B cell (primary cell): ENCODE measurements around the gene MAPK7.

Source experiments
- CTCF ChIP-seq: fragments of 200-600 bp; IDR thresholded peaks from one replicate; pipeline ENCODE4 v1.8.0; 2022; ENCODE audit warnings: antibody characterized with exemption, mild to moderate bottlenecking
- EZH2 ChIP-seq: IDR thresholded peaks from 2 replicates; pipeline ENCODE4 v1.6.1; 2012; ENCODE audit warnings: borderline replicate concordance, low read depth, mild to moderate bottlenecking, moderate library complexity, low read length; ENCODE audit not compliant: insufficient read depth, poor library complexity, severe bottlenecking

DNA sequence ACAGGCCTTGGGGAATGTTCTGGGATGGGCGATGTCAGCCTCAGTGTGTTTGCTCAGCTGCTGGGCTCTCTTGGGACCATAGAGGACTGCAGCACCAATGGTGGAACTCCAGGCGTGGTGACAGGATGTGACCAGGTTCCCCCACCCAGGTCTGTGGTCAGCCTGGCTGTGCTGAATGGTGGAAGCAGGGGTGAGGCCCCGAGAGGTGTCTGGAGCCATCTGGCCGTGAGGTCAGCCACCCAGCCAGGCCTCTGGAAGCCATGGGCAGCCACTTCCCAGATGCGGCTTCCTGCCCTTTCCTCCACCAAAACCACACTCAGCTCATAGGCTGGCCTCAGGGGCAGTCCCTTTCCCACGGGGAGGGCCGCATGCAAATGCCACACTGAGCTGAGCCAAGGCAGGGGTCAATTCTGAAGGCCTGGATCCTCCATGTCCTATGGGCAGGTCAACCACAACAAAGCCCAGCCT is 7.8 kb upstream of the MAPK7 start:
- TF ChIP-seq CTCF (no peak), EZH2 (no peak)
